HG03060 (cell line): ENCODE results near the gene CCDC102A.

Source experiments
- ATAC-seq: cut with Tn5 transposase; IDR thresholded peaks from one replicate; pipeline ENCODE4 v1.9.1; 2021; ENCODE audit warnings: low read depth, moderate number of reproducible peaks; ENCODE audit not compliant: unreplicated experiment

The CCDC102A gene

DNA sequence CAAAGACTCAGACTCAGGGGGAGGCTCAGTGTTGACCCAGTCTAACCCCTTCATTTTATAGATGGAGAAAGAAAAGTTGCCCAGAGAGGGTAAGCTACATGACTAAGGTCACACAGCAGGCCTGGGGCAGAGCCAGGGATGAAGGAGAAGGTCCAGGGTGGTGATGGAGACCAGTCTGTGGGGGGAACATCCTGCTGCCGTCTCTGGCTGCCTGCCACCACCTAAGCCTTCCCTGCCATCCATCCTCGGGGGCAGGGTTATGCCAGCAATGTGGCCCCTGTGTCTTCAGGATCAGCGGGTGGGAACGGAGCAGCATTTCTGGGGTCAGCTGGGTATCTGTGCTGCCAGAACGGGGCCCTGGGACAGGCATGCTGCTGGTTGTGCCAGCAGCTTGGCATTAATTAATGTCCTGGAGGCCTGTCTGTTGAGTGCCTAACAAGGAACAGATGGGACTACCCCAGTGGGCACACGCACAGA, 55.6 kb downstream of the CCDC102A start:
- no peak for ATAC-seq

DNA sequence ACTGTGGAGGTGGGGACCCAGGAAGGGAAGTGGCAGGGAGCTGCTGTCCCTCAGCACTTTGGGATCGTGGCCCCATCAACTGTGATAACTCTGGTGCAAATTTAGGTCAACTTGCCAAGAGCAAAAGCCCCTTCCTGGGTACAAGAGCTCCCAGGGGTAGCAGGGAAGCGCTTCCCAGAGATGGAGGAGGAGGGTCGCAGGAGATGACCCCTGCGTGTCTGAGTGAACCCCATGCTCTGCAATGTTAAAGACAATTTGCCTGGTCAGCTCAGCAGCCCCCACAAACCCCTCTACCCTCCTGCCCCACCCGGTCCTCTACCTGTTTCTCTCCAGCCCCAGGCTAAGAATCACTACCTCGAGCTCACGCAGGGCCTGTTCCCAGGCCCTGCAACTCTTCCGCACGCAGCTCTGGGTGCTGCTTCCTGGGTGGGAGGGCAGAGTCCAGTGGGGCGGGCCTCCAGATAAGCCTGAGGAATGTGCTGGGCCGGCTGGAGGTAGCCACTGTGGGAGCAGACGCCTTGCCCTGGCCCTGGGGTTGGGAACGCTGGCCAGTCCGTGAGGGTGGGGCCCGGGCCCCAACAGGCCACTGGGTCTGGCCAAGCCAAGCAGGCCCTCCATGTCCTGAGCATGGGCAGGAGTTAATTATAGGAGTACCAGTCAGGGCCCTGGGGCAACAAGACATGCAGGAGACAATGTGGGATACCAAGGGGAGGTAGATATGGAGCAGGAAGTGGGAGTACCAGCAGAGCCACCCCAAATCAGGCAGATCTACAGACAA, 56.2 kb downstream of the CCDC102A start:
- no peak for ATAC-seq

DNA sequence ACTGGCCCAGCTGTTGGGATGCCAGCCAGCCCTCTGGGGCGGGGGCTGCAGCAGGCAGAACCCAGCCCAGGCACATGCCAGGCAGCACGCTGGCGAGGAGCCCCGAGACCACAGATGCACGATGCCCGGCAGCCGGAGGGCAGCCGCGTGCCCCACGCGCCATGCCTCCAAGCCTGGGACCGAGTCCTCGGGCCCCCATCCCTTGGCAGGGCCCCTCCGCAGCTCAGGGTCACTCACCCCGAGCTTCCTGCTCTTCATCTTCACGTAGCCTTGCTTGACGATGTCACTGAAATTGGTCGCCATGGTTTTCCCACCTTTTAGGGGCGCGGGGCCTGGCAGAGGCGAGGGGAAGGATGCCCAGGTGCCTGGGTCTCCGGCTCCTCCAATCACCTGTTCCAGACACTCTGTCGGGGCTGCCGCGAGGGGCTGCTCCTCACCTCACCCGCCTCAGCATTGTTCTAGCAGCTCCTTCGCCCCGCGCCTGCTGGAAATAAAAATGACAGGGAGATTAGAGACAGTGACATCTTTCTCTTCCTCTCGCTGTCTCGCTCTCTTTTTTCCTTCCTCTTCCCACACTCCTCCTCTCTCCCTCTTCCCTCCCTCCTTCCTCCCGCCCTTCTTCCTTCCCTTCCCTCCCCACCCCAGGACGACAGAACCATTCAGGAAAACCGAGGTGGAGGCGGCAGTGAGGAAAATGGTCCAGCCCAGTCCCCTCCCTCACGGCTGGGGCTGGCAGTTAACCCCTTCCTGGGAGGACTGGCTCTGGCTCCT, 57.0 kb downstream of the CCDC102A start:
- no peak for ATAC-seq

DNA sequence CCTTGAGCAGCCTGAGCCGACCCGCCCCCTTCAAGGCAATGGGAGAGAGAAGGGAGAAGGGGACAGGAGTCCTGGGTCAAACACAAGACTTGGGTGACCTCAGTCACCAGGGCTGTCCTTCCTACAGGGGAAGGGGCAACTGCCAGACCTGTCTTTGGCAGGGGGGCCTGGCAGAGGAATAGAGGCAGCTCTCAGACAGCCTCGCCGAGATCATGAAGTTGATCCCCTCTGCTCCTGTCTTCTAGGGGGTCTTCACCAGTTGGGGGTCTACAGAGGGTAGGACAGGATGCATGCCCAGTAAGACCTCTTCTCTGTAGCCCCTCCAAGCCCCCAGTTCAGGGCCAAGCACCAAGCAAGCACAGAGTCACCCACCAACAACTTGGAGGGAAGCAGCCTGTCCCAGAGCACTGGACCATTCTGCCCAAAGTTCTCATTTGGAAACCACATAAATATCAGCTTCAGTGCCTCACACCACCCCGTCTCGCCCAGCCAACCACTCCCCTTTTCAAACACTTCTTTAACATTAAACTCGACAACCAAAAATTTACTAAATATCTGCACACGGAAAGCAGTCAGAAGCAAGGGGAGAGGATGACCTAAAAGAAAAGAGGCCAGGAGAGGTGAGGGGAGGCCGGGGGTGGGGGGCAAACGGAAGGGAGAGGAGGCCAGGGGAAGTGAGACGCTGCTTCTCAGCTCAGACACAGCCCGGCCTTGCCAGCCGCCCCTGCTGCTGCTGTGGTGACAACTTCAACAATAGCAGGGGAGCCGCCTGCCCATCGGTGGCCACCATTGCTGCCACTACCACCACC, 57.8 kb downstream of the CCDC102A start:
- ATAC-seq = no peak

DNA sequence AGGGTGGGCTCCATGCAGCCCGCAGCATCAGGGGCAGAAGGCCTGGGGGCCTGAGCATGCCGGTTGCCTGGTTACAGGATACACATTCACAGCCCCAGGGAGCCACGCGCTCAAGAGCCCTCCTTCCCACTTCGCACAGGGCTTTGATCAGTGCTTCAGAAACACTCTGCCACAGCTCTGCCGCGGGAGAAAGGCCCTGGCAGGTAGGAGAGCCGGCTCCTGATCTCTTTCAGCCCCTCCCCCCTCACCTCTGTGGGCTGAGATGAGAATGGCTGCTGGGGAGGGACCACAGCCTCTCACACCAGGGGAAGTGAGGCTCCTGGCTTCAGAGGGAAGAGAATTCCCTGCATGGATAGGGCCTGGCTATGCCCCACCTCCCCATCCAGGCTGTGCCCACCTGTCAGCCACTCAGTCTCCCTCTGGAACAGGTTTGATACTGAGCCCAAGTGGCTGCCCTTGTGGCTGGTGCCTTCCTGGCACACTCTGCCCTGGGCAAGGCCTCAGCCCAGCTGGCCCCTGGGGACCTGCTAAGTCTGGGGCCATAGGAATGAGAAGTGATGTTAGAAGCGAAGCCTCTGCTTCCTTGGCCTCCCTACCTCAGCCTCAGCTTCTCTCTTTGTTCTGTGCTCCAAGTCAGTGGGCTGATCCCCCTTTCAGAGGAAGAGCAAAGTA, 58.7 kb downstream of the CCDC102A start:
- no peak for ATAC-seq

DNA sequence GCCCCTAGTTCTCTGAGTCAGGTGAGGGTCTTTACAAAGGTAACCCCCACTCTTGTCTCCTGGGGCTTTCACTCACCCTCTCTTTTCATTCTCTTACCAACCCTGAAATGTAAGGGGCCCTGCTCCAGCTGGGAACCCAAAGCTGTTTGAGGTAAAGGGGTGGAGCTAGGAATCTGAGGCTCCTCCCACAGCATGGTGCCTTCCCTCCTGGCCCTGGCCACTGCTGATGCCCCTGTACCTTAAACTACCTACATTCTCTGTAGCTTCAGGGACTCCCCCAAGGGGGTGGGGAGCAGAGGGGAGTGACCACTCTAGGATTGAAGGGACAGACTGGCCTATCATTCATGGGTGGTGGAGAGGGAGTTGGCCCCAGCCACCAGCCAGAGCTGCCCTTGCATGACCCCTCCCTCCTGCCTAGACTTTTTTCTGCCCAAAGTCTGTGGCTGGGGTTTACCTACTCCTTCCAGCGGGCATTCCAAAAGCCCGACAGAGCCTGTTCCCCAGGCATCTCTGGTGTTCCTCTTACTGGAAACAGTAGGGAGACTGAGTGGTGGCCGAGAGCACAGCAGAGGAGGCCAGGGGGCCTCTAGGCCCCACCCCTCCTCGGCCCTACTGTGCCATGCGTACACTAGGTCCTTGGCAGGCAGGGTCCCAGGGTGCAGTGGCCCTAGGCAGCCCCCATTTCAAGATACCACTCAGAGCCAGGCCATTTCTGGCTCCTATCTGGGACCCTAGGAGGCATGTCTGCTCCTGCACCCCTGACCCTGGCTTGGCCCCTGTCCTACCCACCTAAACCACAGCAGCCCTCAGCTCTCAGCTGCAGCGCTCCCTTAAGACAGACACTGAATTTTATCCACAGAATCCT, 59.6 kb downstream of the CCDC102A start:
- ATAC-seq = no peak

DNA sequence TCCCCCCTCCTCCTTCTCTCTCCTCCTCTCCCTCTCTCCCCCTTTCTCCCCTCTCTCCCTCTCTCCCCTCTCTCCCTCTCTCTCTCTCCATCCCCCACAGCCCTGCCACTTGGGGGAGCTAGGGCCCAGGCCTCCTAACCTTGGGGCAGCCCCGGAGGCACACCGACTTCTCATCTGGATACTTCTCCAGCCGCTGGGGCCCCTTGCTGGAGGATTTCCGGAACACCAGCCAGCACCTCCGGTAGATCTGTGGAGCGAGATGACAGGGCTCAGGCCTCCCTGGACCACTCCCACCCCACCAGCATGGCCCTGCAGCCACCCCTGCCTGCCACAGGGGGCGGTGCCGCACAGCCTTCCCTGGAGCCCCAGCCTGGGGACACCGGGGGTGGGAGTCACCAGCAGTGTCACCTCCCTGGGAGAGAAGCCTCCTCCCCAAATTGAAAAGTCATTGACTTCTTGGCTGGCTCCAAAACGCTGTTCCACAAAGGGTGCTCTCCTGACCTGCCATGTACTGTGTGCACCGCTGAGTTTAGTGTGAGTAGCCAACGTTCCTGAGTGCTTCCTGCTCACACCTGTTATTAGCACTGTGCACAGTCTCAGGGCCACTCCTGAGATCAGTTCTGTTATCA, 60.5 kb downstream of the CCDC102A start:
- ATAC-seq = no peak

DNA sequence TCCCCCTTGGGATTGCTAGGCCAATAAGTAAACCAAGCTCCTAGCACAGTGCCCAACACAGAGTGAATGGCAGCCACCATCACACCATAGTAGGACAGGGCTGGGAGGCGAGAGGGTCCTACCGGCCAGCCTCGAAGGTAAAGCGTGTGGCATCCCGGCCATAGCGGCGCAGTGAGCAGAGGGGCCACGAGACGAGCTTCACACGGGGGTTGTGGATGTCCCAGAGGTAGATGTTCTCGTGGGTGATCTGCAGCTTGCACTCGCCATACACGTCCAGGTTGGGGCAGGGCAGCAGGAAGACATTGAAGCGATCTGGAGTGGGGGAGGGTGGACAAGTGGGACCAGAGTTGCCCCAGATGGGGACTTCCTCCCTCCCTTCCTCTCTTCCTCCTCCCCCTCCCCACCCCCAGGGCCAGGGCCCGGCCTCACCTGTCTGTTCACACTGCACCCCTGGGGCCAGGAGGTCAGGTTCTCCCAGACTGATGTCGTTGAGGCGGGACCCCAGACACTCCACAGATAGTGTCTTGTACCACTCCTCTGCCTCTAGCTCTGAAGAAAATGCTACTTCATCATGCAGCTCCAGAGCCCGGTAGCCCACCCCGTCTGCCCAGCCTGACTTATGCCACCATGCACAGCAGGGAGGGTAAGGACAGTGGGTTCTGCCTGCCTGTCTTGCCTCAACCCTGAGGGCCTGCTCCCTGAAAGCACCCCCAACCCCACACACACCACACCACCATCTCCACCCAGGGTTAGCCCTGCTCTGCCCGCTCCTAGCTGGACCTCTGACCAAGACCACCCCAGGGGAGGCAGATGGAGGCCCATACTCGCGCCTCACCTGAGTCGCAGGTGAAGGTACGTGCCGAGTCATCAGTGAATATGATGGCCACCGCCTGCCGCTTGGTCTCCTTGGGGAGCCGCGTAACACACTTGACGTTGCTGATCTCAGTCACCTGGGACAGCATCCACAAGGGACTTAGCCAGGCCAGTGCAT, 61.4 kb downstream of the CCDC102A start:
- no peak for ATAC-seq

DNA sequence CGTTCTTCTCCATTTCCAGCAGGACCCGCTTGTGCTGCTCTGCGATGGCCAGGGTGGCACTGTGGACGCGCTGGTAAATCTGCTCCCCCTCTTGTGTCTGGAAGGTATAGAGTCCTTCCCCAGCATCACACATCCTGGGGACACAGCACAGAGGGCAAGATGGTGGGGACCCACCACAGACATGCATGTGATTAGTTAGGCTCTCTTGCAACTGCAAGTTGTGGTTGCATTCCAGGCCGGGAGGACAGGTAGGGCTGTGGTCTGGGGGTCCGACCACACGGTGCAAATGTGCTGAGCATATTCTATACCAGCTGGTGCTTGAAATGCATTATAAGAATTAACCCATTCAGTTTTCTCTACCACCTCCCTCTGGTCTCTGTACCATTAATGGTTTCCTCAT, 62.5 kb downstream of the CCDC102A start:
- ATAC-seq = no peak

DNA sequence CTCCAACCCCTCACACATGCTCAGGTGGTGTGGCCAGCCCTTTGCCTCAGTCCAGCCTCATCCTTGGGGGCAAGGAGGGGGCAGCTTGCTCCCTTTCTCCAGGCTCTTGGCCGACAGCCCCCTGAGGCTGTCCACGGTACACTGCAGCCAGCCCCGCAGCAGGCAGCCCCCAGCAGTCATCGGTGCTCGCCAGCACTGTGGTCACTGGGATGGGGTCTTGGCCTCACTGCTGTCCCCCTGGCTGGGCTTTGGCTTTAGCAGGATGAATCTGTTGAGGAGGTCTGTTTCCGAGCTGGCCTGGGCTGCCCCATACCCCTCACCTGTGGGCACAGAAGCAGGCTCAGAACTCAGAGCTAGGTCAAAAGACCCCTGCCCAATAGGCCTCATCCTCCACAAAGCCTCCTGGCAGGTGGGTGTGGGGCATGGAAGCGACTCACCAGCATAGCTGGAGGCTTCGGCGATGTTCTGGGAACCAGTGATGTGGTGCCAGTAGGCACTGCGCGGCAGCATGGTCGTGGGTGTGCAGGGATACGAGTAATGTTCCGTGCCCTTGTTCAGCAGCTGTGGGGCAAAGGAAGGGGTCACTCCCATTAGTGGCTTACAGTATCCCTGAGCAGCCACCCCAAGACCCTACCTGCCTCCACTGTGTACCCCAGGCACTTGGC, 63.1 kb downstream of the CCDC102A start:
- ATAC-seq = no peak

DNA sequence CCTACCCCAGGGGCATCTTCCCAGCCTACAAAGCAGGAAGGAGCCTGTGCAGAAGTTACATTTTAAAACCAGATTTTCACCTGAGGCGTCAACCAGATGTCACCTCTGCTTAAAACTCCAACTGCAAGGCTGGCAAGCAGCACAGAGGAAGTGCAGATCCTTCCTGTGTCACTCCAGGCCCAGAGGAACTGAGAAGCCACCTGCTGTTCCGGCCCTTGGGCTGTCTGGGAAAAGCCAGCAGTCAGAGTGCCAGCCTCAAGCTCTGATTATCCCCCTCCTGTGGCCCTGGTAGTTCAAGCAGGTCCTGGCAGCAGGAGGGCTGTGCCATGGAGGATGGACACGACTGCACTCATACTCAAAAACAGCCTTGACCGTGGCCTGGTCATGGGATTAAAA, 63.7 kb downstream of the CCDC102A start:
- no peak for ATAC-seq

DNA sequence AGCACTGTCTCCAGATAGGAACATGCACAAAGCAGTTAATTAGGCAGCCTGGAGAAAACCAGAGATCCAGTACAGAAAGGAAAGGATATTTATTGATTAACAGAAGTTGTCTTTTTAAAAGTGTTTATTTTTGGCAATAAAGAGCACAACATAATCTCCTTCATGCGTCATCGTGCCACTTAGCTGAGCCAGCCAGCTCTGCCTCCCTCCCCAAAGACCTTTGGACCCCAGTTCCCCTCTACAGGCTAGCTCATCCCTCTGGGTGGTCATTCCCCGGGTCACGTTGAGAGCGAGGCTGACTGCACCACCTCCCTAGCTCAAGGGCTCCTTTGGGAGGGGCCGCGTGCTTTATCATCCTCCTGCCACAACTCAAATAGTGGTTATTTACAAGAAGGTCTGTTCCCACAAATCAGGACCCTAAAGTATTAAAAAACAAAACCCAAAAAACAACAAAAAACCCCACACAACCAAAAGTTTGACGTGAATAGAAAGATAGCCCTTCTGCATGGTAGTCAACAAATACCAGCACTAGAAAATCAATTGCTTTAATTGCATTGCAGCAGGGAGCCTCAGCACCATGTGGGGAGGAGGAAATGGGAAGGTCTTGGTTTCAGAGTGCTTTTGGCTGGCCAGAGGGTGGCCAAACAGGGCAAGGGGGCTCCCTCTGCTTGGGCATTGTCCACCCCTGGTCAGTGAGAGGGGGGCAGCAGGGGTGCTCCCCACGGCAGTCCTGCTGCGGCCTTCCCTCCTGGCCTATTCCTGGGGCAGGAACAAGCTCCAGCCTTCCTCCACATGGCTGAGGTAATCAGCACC, 64.3 kb downstream of the CCDC102A start:
- ATAC-seq = no peak

DNA sequence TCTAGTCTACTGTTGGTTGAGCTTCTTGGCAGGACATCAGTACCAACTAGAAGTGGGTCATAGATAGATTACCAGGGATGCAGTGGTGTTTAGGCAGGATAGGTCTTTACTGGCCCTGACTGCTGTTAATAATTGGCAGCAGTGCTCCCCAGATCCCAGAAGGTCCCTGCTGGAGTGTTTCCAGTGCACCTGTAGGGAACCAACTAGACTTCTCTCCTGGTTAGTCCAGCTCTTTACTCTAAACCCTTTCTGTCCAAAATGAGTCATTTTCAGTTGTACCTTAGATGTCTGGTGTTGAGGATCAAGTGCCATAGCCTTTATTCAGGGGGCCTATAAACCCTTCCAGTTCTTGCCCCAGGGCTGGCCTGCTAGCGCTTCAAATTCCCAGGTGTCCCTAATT, 65.2 kb downstream of the CCDC102A start:
- no peak for ATAC-seq

DNA sequence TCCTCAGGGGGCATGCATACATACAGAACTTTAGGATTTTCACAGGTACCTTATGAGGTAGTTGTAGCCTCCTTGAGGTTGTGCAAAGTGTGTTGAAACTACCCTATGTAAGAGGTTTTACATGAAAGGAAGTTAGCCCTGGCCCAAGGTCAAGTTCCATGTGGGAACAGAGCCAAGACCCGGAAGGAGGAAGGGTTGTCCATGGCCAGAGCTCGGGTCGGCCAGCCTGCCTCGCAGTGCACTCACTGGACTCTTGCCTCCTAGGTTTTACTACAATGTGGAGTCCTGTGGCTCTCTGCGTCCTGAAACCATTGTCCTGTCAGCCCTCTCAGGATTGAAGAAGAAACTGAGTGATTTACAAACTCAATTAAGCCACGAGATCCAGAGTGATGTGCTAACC, 65.7 kb downstream of the CCDC102A start:
- no peak for ATAC-seq

DNA sequence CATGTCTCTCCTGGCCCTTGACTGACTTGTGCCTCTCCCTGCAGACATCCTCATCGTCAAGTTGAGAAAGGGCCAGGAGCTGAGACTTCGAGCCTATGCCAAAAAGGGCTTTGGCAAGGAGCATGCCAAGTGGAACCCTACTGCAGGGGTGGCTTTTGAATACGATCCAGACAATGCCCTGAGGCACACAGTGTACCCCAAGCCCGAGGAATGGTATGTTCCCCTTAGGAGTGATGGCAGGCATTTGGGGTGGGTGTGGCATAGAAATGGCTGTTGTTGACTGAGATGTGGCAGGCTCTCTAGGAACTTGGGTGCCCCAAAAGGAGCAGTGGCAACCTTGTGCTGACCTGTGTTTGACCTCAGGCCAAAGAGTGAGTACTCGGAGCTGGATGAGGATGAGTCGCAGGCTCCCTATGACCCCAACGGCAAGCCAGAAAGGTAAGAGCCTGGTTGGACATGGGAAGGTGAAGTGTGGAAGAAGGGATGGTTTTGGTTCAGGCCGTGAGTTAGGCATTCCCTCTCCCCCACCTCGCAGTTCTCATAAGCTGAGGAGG, 66.4 kb downstream of the CCDC102A start:
- no peak for ATAC-seq

DNA sequence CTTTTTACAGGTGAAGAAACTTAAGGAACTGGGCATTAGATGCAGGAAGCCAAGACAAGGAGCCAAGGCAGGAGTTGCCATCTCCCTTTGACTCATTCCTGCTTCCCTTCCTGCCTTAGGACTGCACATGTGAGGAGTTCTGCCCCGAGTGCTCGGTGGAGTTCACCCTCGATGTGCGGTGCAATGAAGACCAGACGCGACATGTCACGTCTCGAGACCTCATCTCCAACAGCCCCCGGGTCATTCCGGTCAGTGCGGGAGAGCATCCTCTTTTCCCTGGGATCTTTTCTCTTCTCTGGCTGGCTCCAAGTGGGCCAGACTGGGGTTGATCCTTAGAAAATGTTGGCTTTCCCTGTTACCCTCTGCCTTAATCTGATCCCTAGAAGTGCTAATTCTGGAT, 67.3 kb downstream of the CCDC102A start:
- no peak for ATAC-seq
